SH-SY5Y (cell line): ENCODE measurements around the gene ZNF683.

Experiments
- GATA2 ChIP-seq: IDR thresholded peaks from 2 replicates; pipeline ENCODE4 v1.6.1; 2011; ENCODE audit warnings: mild to moderate bottlenecking, low read depth, low read length
- GATA3 ChIP-seq: IDR thresholded peaks from 2 replicates; pipeline ENCODE4 v1.6.1; 2011; ENCODE audit warnings: low read depth, mild to moderate bottlenecking, low read length, moderate library complexity

GRCh38 chr1:26367441-26367840 is 5.1 kb downstream of the ZNF683 start:
- TF ChIP-seq GATA3, result no peak
- TF ChIP-seq GATA2, result no peak
